SIG-M5 treated with dmso at 0.1 percent for 504 hours (cell line): ENCODE data around the gene DENND2D.

Source experiments
- DNase-seq: peaks from one replicate; lab custom pipeline; 2025; ENCODE audit not compliant: unreplicated experiment; lab: John Stamatoyannopoulos, UW

DENND2D gene

GRCh38 chr1:111182052-111182451 is 18.4 kb downstream of the DENND2D start:
- no peak for DNase-seq

- no peak for DNase-seq
Observed at GRCh38 chr1:111179968-111180533, 20.4 kb downstream of the DENND2D start.

GRCh38 chr1:111176678-111177077 is 23.8 kb downstream of the DENND2D start:
- DNase-seq, result no peak

- no peak for DNase-seq
Observed at GRCh38 chr1:111175349-111175748, 25.1 kb downstream of the DENND2D start.

GRCh38 chr1:111174070-111174469 is 26.4 kb downstream of the DENND2D start:
- no peak for DNase-seq

GRCh38 chr1:111172463-111172862 is 28.0 kb downstream of the DENND2D start:
- DNase-seq, result no peak

- DNase-seq, result no peak
Observed at GRCh38 chr1:111164151-111164550, 36.3 kb downstream of the DENND2D start.

- no peak for DNase-seq
Observed at GRCh38 chr1:111163363-111163762, 37.1 kb downstream of the DENND2D start.

GRCh38 chr1:111162488-111162880 is 38.0 kb downstream of the DENND2D start:
- DNase-seq, result no peak

GRCh38 chr1:111161843-111162487 is 38.5 kb downstream of the DENND2D start:
- DNase-seq, result no peak

GRCh38 chr1:111157431-111157830 is 43.0 kb downstream of the DENND2D start:
- DNase-seq, result no peak

GRCh38 chr1:111154021-111154999 is 46.1 kb downstream of the DENND2D start:
- DNase-seq, result peak; percentile 18

- DNase-seq, result no peak
Observed at GRCh38 chr1:111151838-111152237, 48.6 kb downstream of the DENND2D start.

- DNase-seq, result no peak
Observed at GRCh38 chr1:111148376-111148881, 52.0 kb downstream of the DENND2D start.

GRCh38 chr1:111147948-111148347 is 52.5 kb downstream of the DENND2D start:
- no peak for DNase-seq

- DNase-seq, result no peak
Observed at GRCh38 chr1:111145963-111146768, 54.3 kb downstream of the DENND2D start.

GRCh38 chr1:111145542-111145941 is 54.9 kb downstream of the DENND2D start:
- DNase-seq, result no peak

- no peak for DNase-seq
Observed at GRCh38 chr1:111142356-111142975, 58.0 kb downstream of the DENND2D start.

GRCh38 chr1:111141245-111142220 is 58.9 kb downstream of the DENND2D start:
- no peak for DNase-seq
